ENCODE results near the gene DNM1. TPM values are rescaled to one million over a fixed set of nuclear protein-coding genes. Genes with fewer than 3 reads are reported as not detected.
A peak's percentile ranks its signal among the peaks of the same experiment; 100 is the strongest.

The DNM1 gene
- total and polyA plus RNA-seq, 2 of the 8 experiments (the other 6 are each of a cell fraction or from before 2014, with no cell fraction given): 34.3 to 62.7 TPM

DNA sequence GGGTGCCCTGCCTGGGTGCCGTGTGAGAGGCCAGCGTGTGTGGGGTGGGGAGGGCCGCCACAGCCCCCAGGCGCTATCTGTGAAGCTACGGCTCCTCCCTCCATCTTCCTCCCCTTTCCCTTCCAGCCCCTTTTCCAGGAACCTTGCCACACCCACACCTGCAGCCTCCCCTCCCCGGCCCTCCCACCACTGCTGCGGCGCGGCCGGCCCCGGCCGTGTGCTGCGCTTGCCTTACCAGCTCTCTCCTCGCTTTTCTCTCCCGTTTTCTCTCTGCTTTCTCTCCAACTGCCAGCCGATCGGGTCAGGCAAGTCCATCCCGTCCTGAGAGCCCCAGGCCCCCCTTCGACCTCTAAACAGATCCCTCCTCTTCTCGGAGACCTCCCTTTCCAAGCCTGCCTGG, 51.2 kb downstream of the DNM1 start:
- H3K14ac ChIP-seq (ENCODE audit: insufficient read length): no peak overlapping the region
- peaks cover 0 to 7% (median 6%) of the 10 kb centered on the region in 4 experiments; a peak in 5 of 7 replicates for H3K4me1 ChIP-seq (replicated peaks in 1 of 4; ENCODE audit: control insufficient read depth in 3 of 4, insufficient read depth in 4 of 4, low read length in 3 of 4)
- no peak overlapping the region for H2AFZ ChIP-seq (ENCODE audit: low read length)
- H3K18ac ChIP-seq (ENCODE audit: extremely low read depth, low read length): no peak overlapping the region
- peaks cover 11% of the 10 kb centered on the region for H3K23me2 ChIP-seq (ENCODE audit: low read depth, low read length)
- H4K5ac ChIP-seq (ENCODE audit: insufficient read length, low read depth, low read length): no peak overlapping the region
- H2BK20ac ChIP-seq (ENCODE audit: low read length): no peak overlapping the region
- FAIRE-seq (no peak), DNase-seq (ENCODE audit: low read depth in 1 of 2, low spot score in 2 of 2) (no peak)
- no peak overlapping the region for H4K91ac ChIP-seq (replicated peaks; ENCODE audit: insufficient read length, low read length)
- no peak overlapping the region for H3K4ac ChIP-seq (replicated peaks; ENCODE audit: insufficient read length, low read depth, low read length)
- H3K27me3 ChIP-seq (replicated peaks in 1 of 4; ENCODE audit: control insufficient read depth in 3 of 4, extremely low read depth in 1 of 4, insufficient read depth in 3 of 4, low read length in 3 of 4): no peaks in the 10 kb centered on the region; a peak in 1 of 7 replicates
- POLR2A ChIA-PET (ENCODE audit: partially characterized antibody): interaction anchor here (0.6 to 2.5 kb wide), 13 partner anchors 11 to 130 kb away, joined by 3 to 16 read pairs (median 5); partner anchors contain the start of genes BBLN, GOLGA2 and SWI5
- H3K27ac ChIP-seq (ENCODE audit: low read depth, low read length): no peak overlapping the region
- H3K4me3 ChIP-seq (ENCODE audit: extremely low read depth in 1 of 4, insufficient read depth in 2 of 4, low read depth in 3 of 4, low read length in 4 of 4): no peak overlapping the region
- H3K79me2 ChIP-seq (ENCODE audit: control insufficient read depth in 1 of 2, insufficient read depth in 2 of 2, low read length in 2 of 2): peaks cover 0 to 7% of the 10 kb centered on the region in 2 experiments; a peak in 1 of 4 replicates
- H3K56ac ChIP-seq (replicated peaks; ENCODE audit: insufficient read length, low read depth, low read length): no peak overlapping the region
- H3K36me3 ChIP-seq (ENCODE audit: control insufficient read depth in 2 of 4, insufficient read depth in 4 of 4, low read length in 3 of 4): peaks cover 4 to 19% (median 9%) of the 10 kb centered on the region in 4 experiments; a peak in 6 of 8 replicates
- 75% methylated on average over 12 of the region's 20 CpGs; no CpG with 5 or more reads in 1 of the 2 experiments for whole genome bisulfite sequencing, 2 experiments (ENCODE audit: extremely low coverage in 1 of 2, insufficient coverage in 1 of 2, insufficient read length in 1 of 2, insufficient replicate concordance in 2 of 2, low coverage in 1 of 2, low lambda C conversion rate in 2 of 2, missing lambda C conversion rate in 1 of 2)
- no peak overlapping the region for H3K4me2 ChIP-seq (ENCODE audit: insufficient read depth in 1 of 2, low read depth in 2 of 2, low read length in 2 of 2)
- CTCF ChIA-PET (ENCODE audit: partially characterized antibody): interaction anchor here (0.8 to 7.9 kb wide), 16 partner anchors 9 to 102 kb away, joined by 3 to 58 read pairs (median 4); no protein-coding TSS in a partner anchor
- H3K79me1 ChIP-seq (ENCODE audit: low read depth, low read length): peaks cover 8% of the 10 kb centered on the region
- 0 out of 2 replicates have a peak overlapping the region, but pooled peaks have one; percentile 53 for H2AK5ac ChIP-seq (ENCODE audit: low read depth, low read length)
- no peak overlapping the region for H3K9ac ChIP-seq (replicated peaks in 1 of 4; ENCODE audit: extremely low read depth in 1 of 4, low read depth in 3 of 4, low read length in 3 of 4)
- no peak overlapping the region for H2BK12ac ChIP-seq (ENCODE audit: low read depth, low read length)
- no peak overlapping the region for H4K8ac ChIP-seq (ENCODE audit: extremely low read depth, insufficient read depth, low read length)
- H2BK120ac ChIP-seq (replicated peaks; ENCODE audit: low read depth, low read length): no peak overlapping the region
- H2BK15ac ChIP-seq (ENCODE audit: low read length): no peak overlapping the region
- H3K9me3 ChIP-seq (ENCODE audit: insufficient read depth in 2 of 2, low read depth in 1 of 2, low read length in 1 of 2): no peaks in the 10 kb centered on the region
- no peak for TF ChIP-seq TCF12 (IDR thresholded peaks at IDR 0.05; ENCODE audit: low read depth, low read length)
- TF ChIP-seq GTF2F1 (IDR thresholded peaks at IDR 0.05; ENCODE audit: borderline replicate concordance, low read depth, low read length): no peak
- TF ChIP-seq CHD2 (IDR thresholded peaks at IDR 0.05; ENCODE audit: low read length): no peak
- TF ChIP-seq TEAD4 (IDR thresholded peaks at IDR 0.05; ENCODE audit: low read depth, low read length): no peak
- no peak for TF ChIP-seq BRCA1 (IDR thresholded peaks at IDR 0.05; ENCODE audit: low read depth, low read length)
- no peak for TF ChIP-seq RFX5 (IDR thresholded peaks at IDR 0.05; ENCODE audit: borderline replicate concordance, low read depth, low read length)
- TF ChIP-seq CBX8 (IDR thresholded peaks at IDR 0.05; ENCODE audit: borderline replicate concordance, low read depth, low read length): no peak
- no peak for TF ChIP-seq BACH1 (IDR thresholded peaks at IDR 0.05; ENCODE audit: low read length)
- no peak for TF ChIP-seq POLR2AphosphoS5 (IDR thresholded peaks at IDR 0.05; ENCODE audit: low read depth, low read length)
- TF ChIP-seq FOSL1 (IDR thresholded peaks at IDR 0.05; ENCODE audit: insufficient read depth, low read depth, low read length): no peak
- TF ChIP-seq CTBP2 (IDR thresholded peaks at IDR 0.05; ENCODE audit: borderline replicate concordance, insufficient read depth, insufficient read length, low read length): no peak
- TF ChIP-seq, protein P1, sequence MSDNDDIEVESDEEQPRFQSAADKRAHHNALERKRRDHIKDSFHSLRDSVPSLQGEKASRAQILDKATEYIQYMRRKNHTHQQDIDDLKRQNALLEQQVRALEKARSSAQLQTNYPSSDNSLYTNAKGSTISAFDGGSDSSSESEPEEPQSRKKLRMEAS (IDR thresholded peaks at IDR 0.05): no peak
- TF ChIP-seq RBBP5 (IDR thresholded peaks at IDR 0.05; ENCODE audit: borderline replicate concordance, low read depth, low read length): no peak
- H2BK5ac ChIP-seq (ENCODE audit: low read depth, low read length): no peak overlapping the region
- H4K20me1 ChIP-seq (replicated peaks in 1 of 2; ENCODE audit: control insufficient read depth in 1 of 2, insufficient read depth in 2 of 2, low read length in 2 of 2): peaks cover 10 to 25% of the 10 kb centered on the region in 2 experiments
- H3K23ac ChIP-seq (ENCODE audit: insufficient read length): no peak overlapping the region
